Keratinocyte (primary cell): Measurements from ENCODE around the gene SRD5A1. TPM values are rescaled to one million over a fixed set of nuclear protein-coding genes. Genes with fewer than 3 reads are reported as not detected.

ENCODE experiments used
- DNase-seq: peaks from one replicate; pipeline ENCODE4 v3.0.0-alpha.2; 2011; ENCODE audit warnings: low read depth, missing footprints, low spot score
- FAIRE-seq: peaks from 2 replicates; lab custom pipeline; 2011; peaks lifted over from hg19 to GRCh38; lab: Jason Lieb, UNC
- H2AFZ ChIP-seq: 2 replicates; pipeline ENCODE4 v1.6.0; 2012; ENCODE audit warnings: low read length, control low read depth, inconsistent platforms; ENCODE audit not compliant: control insufficient read depth
- H3K27ac ChIP-seq: 2 replicates; pipeline ENCODE4 v1.5.1; 2011; ENCODE audit warnings: low read length; ENCODE audit not compliant: control insufficient read depth, insufficient read depth
- H3K27me3 ChIP-seq: 3 replicates; pipeline ENCODE4 v1.6.0; 2011; ENCODE audit warnings: low read length; ENCODE audit not compliant: control insufficient read depth, insufficient read depth; ENCODE audit errors: extremely low read depth
- H3K36me3 ChIP-seq, 2 experiments: 2 replicates in 1 of 2; 3 replicates in 1 of 2; pipeline ENCODE4 v1.5.1; 2011; ENCODE audit warnings: low read length in 2 of 2, mild to moderate bottlenecking in 1 of 2; ENCODE audit not compliant: control insufficient read depth in 2 of 2, insufficient read depth in 2 of 2; ENCODE audit errors: extremely low read depth in 1 of 2
- H3K4me1 ChIP-seq: 3 replicates; pipeline ENCODE4 v1.5.1; 2011; ENCODE audit warnings: low read length; ENCODE audit not compliant: control insufficient read depth, insufficient read depth; ENCODE audit errors: extremely low read depth
- H3K4me2 ChIP-seq: 3 replicates; pipeline ENCODE4 v1.6.0; 2011; ENCODE audit warnings: low read depth, low read length; ENCODE audit not compliant: control insufficient read depth, insufficient read depth; ENCODE audit errors: extremely low read depth
- H3K4me3 ChIP-seq, 3 experiments: fragments of 200-600 bp in 1 of 3; sonication (generic) in 1 of 3; 2 replicates in 2 of 3; 3 replicates in 1 of 3; pipeline ENCODE4 v1.5.1; 2011 to 2016; ENCODE audit warnings: low read length in 3 of 3, mild to moderate bottlenecking in 3 of 3, control low read depth in 2 of 3, inconsistent platforms in 1 of 3, low read depth in 1 of 3, mixed read lengths in 1 of 3, mixed run types in 1 of 3, moderate library complexity in 1 of 3; ENCODE audit not compliant: control insufficient read depth in 2 of 3, insufficient read depth in 2 of 3; ENCODE audit errors: extremely low read depth in 1 of 3
- H3K79me2 ChIP-seq: 2 replicates; pipeline ENCODE4 v1.6.0; 2012; ENCODE audit warnings: low read length; ENCODE audit not compliant: control insufficient read depth, insufficient read depth
- H3K9ac ChIP-seq: 3 replicates; pipeline ENCODE4 v1.6.0; 2011; ENCODE audit warnings: low read length; ENCODE audit not compliant: control insufficient read depth, insufficient read depth; ENCODE audit errors: extremely low read depth
- H3K9me1 ChIP-seq: 3 replicates; pipeline ENCODE4 v1.6.0; 2011; ENCODE audit warnings: low read length; ENCODE audit not compliant: control insufficient read depth, insufficient read depth; ENCODE audit errors: extremely low read depth
- H3K9me3 ChIP-seq: 2 replicates; pipeline ENCODE4 v1.5.1; 2012; ENCODE audit warnings: low read depth, low read length; ENCODE audit not compliant: control insufficient read depth
- H4K20me1 ChIP-seq: 3 replicates; pipeline ENCODE4 v1.6.0; 2011; ENCODE audit warnings: low read length; ENCODE audit not compliant: control insufficient read depth, insufficient read depth; ENCODE audit errors: extremely low read depth
- CTCF ChIP-seq, 3 experiments: IDR thresholded peaks in 1 of 3; conservative IDR thresholded peaks in 1 of 3; optimal IDR thresholded peaks in 1 of 3; 2 replicates in 2 of 3; 3 replicates in 1 of 3; pipeline versions ENCODE3 to v1.5.1; 2011; ENCODE audit warnings: low read length in 3 of 3, mild to moderate bottlenecking in 3 of 3, moderate library complexity in 2 of 3, control low read depth in 1 of 3, inconsistent platforms in 1 of 3; ENCODE audit not compliant: insufficient read depth in 2 of 3; ENCODE audit errors: extremely low read depth in 1 of 3
- EZH2 ChIP-seq: IDR thresholded peaks from one replicate; pipeline ENCODE4 v1.6.1; 2012; ENCODE audit warnings: inconsistent platforms, mild to moderate bottlenecking, low read length, moderate library complexity
- dilution Hi-C: fragments of 300-500 bp; cut with MboI; formaldehyde crosslinking; loops from one replicate; pipeline ENCODE4 v1.7.0; 2020; ENCODE audit warnings: low sequenced_read_pairs; ENCODE audit not compliant: extremely low pct_ligation_motif_present
- polyA plus RNA-seq, 5 experiments: library from polyadenylated mRNA; depleted of rRNA in 3 of 5; stranded (reverse) in 3 of 5; stranded (forward) in 1 of 5; unstranded in 1 of 5; fragments of >200 nt; gene quantifications; 1 replicate in 1 of 5; 2 replicates in 3 of 5; 3 replicates in 1 of 5; pipeline versions ENCODE4 v1.2.1 to v1.2.3, GENCODE V29; 2011 to 2012; ENCODE audit warnings: missing spikeins in 2 of 5, low read depth in 1 of 5, low replicate concordance in 1 of 5

The SRD5A1 gene
- polyA plus RNA-seq, 1 donor (not counting 4 experiments of a cell fraction or from before 2014, with no cell fraction given), result 35.4 TPM

DNA sequence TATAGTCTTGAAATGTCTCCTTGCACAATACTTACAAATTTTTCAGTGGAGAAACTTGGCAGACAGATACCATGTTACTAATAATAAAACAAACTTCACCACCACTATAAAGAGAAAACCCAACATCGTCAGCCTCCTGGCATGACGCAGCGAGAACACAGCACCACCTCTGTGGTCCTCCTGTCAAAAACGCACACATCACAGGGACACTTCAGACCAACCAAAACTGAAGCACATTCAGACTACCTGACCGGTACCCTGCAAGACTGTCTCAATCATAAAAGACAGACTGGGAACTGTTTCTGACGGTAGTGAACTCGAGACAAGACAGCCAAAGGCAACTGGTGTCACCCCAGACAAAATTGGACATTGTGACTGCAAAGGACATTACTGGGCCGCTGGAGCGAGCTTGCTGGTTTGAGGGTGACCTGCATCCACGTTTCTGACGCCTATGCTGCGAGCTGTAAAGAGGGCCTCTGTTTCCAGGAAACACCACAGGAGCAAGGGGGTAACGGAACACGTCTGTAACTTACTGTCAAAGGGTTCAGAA is 34.8 kb upstream of the SRD5A1 start:
- Histone ChIP-seq H3K9ac (no peak overlapping the region), H4K20me1 (no peaks in the 10 kb centered on the region), H3K79me2 (no peaks in the 10 kb centered on the region), H3K4me3 (no peak overlapping the region), H3K27ac (no peak overlapping the region), H2AFZ (no peak overlapping the region), H3K27me3 (no peaks in the 10 kb centered on the region), H3K36me3 (peaks cover 20 to 21% of the 10 kb centered on the region in 2 experiments), H3K9me3 (no peaks in the 10 kb centered on the region), H3K4me1 (no peaks in the 10 kb centered on the region), H3K4me2 (no peak overlapping the region), H3K9me1 (no peaks in the 10 kb centered on the region)
- DNase-seq (no peak), FAIRE-seq (no peak)
- dilution Hi-C loops, result no loop called here
- TF ChIP-seq CTCF (optimal IDR thresholded peaks at IDR 0.05 in 1 of 3, IDR thresholded peaks at IDR 0.05 in 1 of 3, conservative IDR thresholded peaks at IDR 0.05 in 1 of 3; ENCODE audit: extremely low read depth in 1 of 3, insufficient read depth in 2 of 3, low read length in 3 of 3) (no peak), EZH2 (no peak)

GRCh38 chr5:6599739-6600138 is 33.5 kb upstream of the SRD5A1 start:
- no peak overlapping the region for H3K9ac ChIP-seq
- DNase-seq, result no peak
- no peak for TF ChIP-seq CTCF (optimal IDR thresholded peaks at IDR 0.05 in 1 of 3, IDR thresholded peaks at IDR 0.05 in 1 of 3, conservative IDR thresholded peaks at IDR 0.05 in 1 of 3; ENCODE audit: extremely low read depth in 1 of 3, insufficient read depth in 2 of 3, low read length in 3 of 3)
- no peak for TF ChIP-seq EZH2
- H4K20me1 ChIP-seq, result no peaks in the 10 kb centered on the region
- no peaks in the 10 kb centered on the region for H3K9me3 ChIP-seq
- H2AFZ ChIP-seq, result no peak overlapping the region
- H3K9me1 ChIP-seq, result no peaks in the 10 kb centered on the region
- dilution Hi-C loops, result no loop called here
- H3K36me3 ChIP-seq, result peaks cover 20 to 25% of the 10 kb centered on the region in 2 experiments
- FAIRE-seq, result no peak
- H3K4me3 ChIP-seq, result no peak overlapping the region
- H3K4me2 ChIP-seq, result no peak overlapping the region
- no peaks in the 10 kb centered on the region for H3K27me3 ChIP-seq
- H3K27ac ChIP-seq, result no peak overlapping the region
- H3K4me1 ChIP-seq, result no peaks in the 10 kb centered on the region
- no peaks in the 10 kb centered on the region for H3K79me2 ChIP-seq
